ENCODE measurements around the gene SF1.

Gene SF1

GRCh38 chr11:64794526-64794925 is 16.2 kb upstream of the SF1 start:
- DNase-seq (ENCODE audit: low read depth), result no peak
- no peak for TF ChIP-seq CTCF (IDR thresholded peaks at IDR 0.05; ENCODE audit: control insufficient read depth, insufficient read depth, low read depth, low read length, missing control alignments)
- H3K4me3 ChIP-seq (ENCODE audit: control insufficient read depth, low read depth, low read length), result no peak overlapping the region

- no peak for DNase-seq (ENCODE audit: low read depth)
- TF ChIP-seq CTCF (IDR thresholded peaks at IDR 0.05; ENCODE audit: control insufficient read depth, insufficient read depth, low read depth, low read length, missing control alignments), result no peak
- H3K4me3 ChIP-seq (ENCODE audit: control insufficient read depth, low read depth, low read length), result no peak overlapping the region
Measured at GRCh38 chr11:64793271-64794160, 15.2 kb upstream of the SF1 start.

- DNase-seq (ENCODE audit: low read depth), result no peak
- no peak for TF ChIP-seq CTCF (IDR thresholded peaks at IDR 0.05; ENCODE audit: control insufficient read depth, insufficient read depth, low read depth, low read length, missing control alignments)
Measured at GRCh38 chr11:64792482-64792881, 14.1 kb upstream of the SF1 start.

GRCh38 chr11:64791781-64792291 is 13.5 kb upstream of the SF1 start:
- no peak for DNase-seq (ENCODE audit: low read depth)
- no peak for TF ChIP-seq CTCF (IDR thresholded peaks at IDR 0.05; ENCODE audit: control insufficient read depth, insufficient read depth, low read depth, low read length, missing control alignments)
- no peak overlapping the region for H3K4me3 ChIP-seq (ENCODE audit: control insufficient read depth, low read depth, low read length)

More at GRCh38 chr11:64792482-64792881, 14.1 kb upstream of the SF1 start:
- no peak overlapping the region for H3K4me3 ChIP-seq (ENCODE audit: control insufficient read depth, low read depth, low read length)

- H3K4me3 ChIP-seq (ENCODE audit: control insufficient read depth, low read depth, low read length), result no peak overlapping the region
- no peak for DNase-seq (ENCODE audit: low read depth)
- no peak for TF ChIP-seq CTCF (IDR thresholded peaks at IDR 0.05; ENCODE audit: control insufficient read depth, insufficient read depth, low read depth, low read length, missing control alignments)
Measured at GRCh38 chr11:64790205-64791095, 12.1 kb upstream of the SF1 start.

Data from AG09309 (cell line).